Colonic mucosa (tissue), 4 donors: ENCODE data around the gene MDN1. TPM values are rescaled to one million over a fixed set of nuclear protein-coding genes. Genes with fewer than 3 reads are reported as not detected.

Experiments used
- DNase-seq: peaks from one replicate; pipeline ENCODE4 v3.0.0-alpha.2; 2020
- H3K27ac ChIP-seq: fragments of 200-600 bp; one replicate; pipeline ENCODE4 v1.8.0; 2021
- H3K27me3 ChIP-seq: fragments of 200-600 bp; one replicate; pipeline ENCODE4 v1.8.0; 2021
- H3K36me3 ChIP-seq: fragments of 200-600 bp; one replicate; pipeline ENCODE4 v1.8.0; 2021
- H3K4me1 ChIP-seq: fragments of 200-600 bp; one replicate; pipeline ENCODE4 v1.8.0; 2021; ENCODE audit warnings: mild to moderate bottlenecking
- H3K4me3 ChIP-seq: fragments of 200-600 bp; one replicate; pipeline ENCODE4 v1.8.0; 2021
- H3K9ac ChIP-seq, 2 donors: one replicate each; pipeline ENCODE4 v1.7.0; 2013; ENCODE audit warnings: control low read depth in 2 of 2, low read depth in 2 of 2, low read length in 2 of 2
- H3K9me3 ChIP-seq: fragments of 200-600 bp; one replicate; pipeline ENCODE4 v1.8.0; 2021
- CTCF ChIP-seq: fragments of 200-600 bp; IDR thresholded peaks from one replicate; pipeline ENCODE4 v1.8.0; 2022; ENCODE audit warnings: antibody characterized with exemption, mild to moderate bottlenecking
- intact Hi-C: fragments of 100-400 bp; cut with DNase I; formaldehyde crosslinking; loops from one replicate; pipeline ENCODE4 v1.14.1; 2022
- total RNA-seq, 2 donors: library from RNA; stranded (reverse); fragmentation: NEBNext Ultra II Directional in 1 of 2; extraction: Animal tissue kit (Norgen Biotek cat#: 25700) in 1 of 2; gene quantifications; one replicate each; pipeline ENCODE4 v1.2.1, GENCODE V29; 2021
- donor health status: healthy.
- donor health status: DM: no; HTN: no; CAD: no.
- donor health status: DM: no; HTN: no; CAD: no.

The MDN1 gene
- total RNA-seq, 2 donors from 2014 or later = 17.5 to 30.7 TPM

DNA sequence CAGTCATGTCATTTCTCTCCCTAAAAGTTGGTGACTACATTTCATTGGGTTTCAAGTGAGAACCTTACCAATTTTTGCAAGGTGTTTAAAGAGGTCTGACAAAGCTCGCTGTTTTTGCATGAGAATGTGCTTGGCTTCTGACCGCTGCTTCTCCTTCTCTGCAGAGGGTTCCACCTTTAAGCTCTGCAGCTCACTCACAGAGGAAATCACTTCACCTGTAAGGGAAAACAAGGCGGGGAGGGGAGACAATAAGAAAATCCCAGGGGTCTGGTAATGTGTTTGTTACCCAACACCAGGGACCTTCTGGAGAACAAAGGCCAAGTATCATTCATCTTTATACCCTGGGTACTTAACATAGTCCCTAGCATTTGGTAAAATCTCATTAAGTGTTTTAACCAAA lies 141.1 kb downstream of the MDN1 start:
- H3K4me1 ChIP-seq = no peaks in the 10 kb centered on the region
- H3K9ac ChIP-seq = no peak overlapping the region
- H3K9me3 ChIP-seq = no peaks in the 10 kb centered on the region
- intact Hi-C loops = no loop called here
- no peaks in the 10 kb centered on the region for H3K36me3 ChIP-seq
- H3K4me3 ChIP-seq = no peak overlapping the region
- TF ChIP-seq CTCF = no peak
- no peak for DNase-seq
- no peaks in the 10 kb centered on the region for H3K27me3 ChIP-seq
- H3K27ac ChIP-seq = no peak overlapping the region

- Histone ChIP-seq H3K4me1 (no peaks in the 10 kb centered on the region), H3K9me3 (no peaks in the 10 kb centered on the region), H3K27ac (no peak overlapping the region), H3K9ac (no peak overlapping the region), H3K27me3 (no peaks in the 10 kb centered on the region), H3K4me3 (no peak overlapping the region), H3K36me3 (no peaks in the 10 kb centered on the region)
- intact Hi-C loops = no loop called here
- no peak for DNase-seq
- no peak for TF ChIP-seq CTCF
These were observed 143.4 kb downstream of the MDN1 start for GRCh38 chr6:89675949-89676748.

- Histone ChIP-seq H3K36me3 (no peaks in the 10 kb centered on the region), H3K9me3 (no peaks in the 10 kb centered on the region), H3K4me1 (no peaks in the 10 kb centered on the region), H3K27ac (no peak overlapping the region), H3K4me3 (no peak overlapping the region), H3K27me3 (no peaks in the 10 kb centered on the region), H3K9ac (no peak overlapping the region)
- no peak for DNase-seq
- TF ChIP-seq CTCF = no peak
- intact Hi-C loops = no loop called here
These were observed 148.5 kb downstream of the MDN1 start for GRCh38 chr6:89670935-89671565.

- intact Hi-C loops = no loop called here
- no peaks in the 10 kb centered on the region for H3K36me3 ChIP-seq
- H3K9ac ChIP-seq = no peak overlapping the region
- DNase-seq = no peak
- TF ChIP-seq CTCF = no peak
- H3K4me3 ChIP-seq = no peak overlapping the region
- H3K9me3 ChIP-seq = no peaks in the 10 kb centered on the region
- no peaks in the 10 kb centered on the region for H3K27me3 ChIP-seq
- H3K27ac ChIP-seq = no peak overlapping the region
- no peaks in the 10 kb centered on the region for H3K4me1 ChIP-seq
These were observed 150.6 kb downstream of the MDN1 start for GRCh38 chr6:89669002-89669401.

- intact Hi-C loops = no loop called here
- H3K4me3 ChIP-seq = no peak overlapping the region
- no peak overlapping the region for H3K9ac ChIP-seq
- H3K27ac ChIP-seq = no peak overlapping the region
- H3K27me3 ChIP-seq = no peaks in the 10 kb centered on the region
- TF ChIP-seq CTCF = no peak
- no peaks in the 10 kb centered on the region for H3K36me3 ChIP-seq
- DNase-seq = no peak
- H3K4me1 ChIP-seq = no peaks in the 10 kb centered on the region
- H3K9me3 ChIP-seq = no peaks in the 10 kb centered on the region
These were observed 151.6 kb downstream of the MDN1 start for GRCh38 chr6:89667872-89668556.
